Activated CD8-positive, alpha-beta T cell treated with anti-CD3 and anti-CD28 coated beads for 36 hours (primary cell): ENCODE data around the gene SIX1. TPM values are rescaled to one million over a fixed set of nuclear protein-coding genes. Genes with fewer than 3 reads are reported as not detected.

Source experiments
- ATAC-seq: fragments of 200-7000 bp; cut with Tn5 transposase; one replicate; pipeline ENCODE4 v1.10.0; 2021; ENCODE audit warnings: mild to moderate bottlenecking, moderate library complexity
- CTCF ChIA-PET: fragments of 350-600 bp; sonication (Branson Sonifier 250); formaldehyde crosslinking; loops from one replicate; lab custom pipeline; 2021; ENCODE audit warnings: antibody characterized with exemption; lab: Charles Lee
- POLR2A ChIA-PET: fragments of 350-600 bp; sonication (Branson Sonifier 250); formaldehyde crosslinking; loops from one replicate; lab custom pipeline; 2021; ENCODE audit warnings: antibody characterized with exemption; lab: Charles Lee
- DNase-seq: peaks from one replicate; pipeline ENCODE4 v3.0.0-alpha.2; 2020
- H3K27ac Mint-ChIP-seq: one replicate; pipeline ENCODE4 v1.8.0; 2021; ENCODE audit warnings: mild to moderate bottlenecking, mixed read lengths
- H3K27me3 Mint-ChIP-seq: one replicate; pipeline ENCODE4 v1.8.0; 2021; ENCODE audit warnings: mixed read lengths
- H3K36me3 Mint-ChIP-seq: one replicate; pipeline ENCODE4 v1.8.0; 2021; ENCODE audit warnings: low read depth, mixed read lengths
- H3K4me1 Mint-ChIP-seq: one replicate; pipeline ENCODE4 v1.8.0; 2021; ENCODE audit warnings: low read depth, mixed read lengths
- H3K4me3 Mint-ChIP-seq: one replicate; pipeline ENCODE4 v1.8.0; 2021; ENCODE audit warnings: mild to moderate bottlenecking, moderate library complexity, mixed read lengths
- H3K9me3 Mint-ChIP-seq: one replicate; pipeline ENCODE4 v1.8.0; 2021; ENCODE audit warnings: mixed read lengths
- CTCF ChIP-seq: fragments of 200-600 bp; IDR thresholded peaks from one replicate; pipeline ENCODE4 v1.8.0; 2022; ENCODE audit warnings: antibody characterized with exemption, mild to moderate bottlenecking
- intact Hi-C: fragments of 100-400 bp; cut with micrococcal nuclease; formaldehyde crosslinking; loops from one replicate; pipeline ENCODE4 v1.10.0; 2022
- total RNA-seq, 2 experiments: library from RNA; stranded (reverse); gene quantifications; one replicate each; pipeline ENCODE4 v1.2.3, GENCODE V29; 2021

SIX1 gene
- total RNA-seq, 2 experiments from 2014 or later = not detected

- TF ChIP-seq CTCF = no peak
- ATAC-seq (no peak), DNase-seq (no peak)
- CTCF ChIA-PET = no interaction called here
- intact Hi-C loops = no loop called here
- Mint-ChIP-seq H3K4me1 (no peaks in the 10 kb centered on the region), H3K27ac (no peak overlapping the region), H3K4me3 (no peak overlapping the region), H3K27me3 (peaks cover 17% of the 10 kb centered on the region), H3K36me3 (no peaks in the 10 kb centered on the region), H3K9me3 (peaks cover 2% of the 10 kb centered on the region)
- POLR2A ChIA-PET = no interaction called here
Measured at GRCh38 chr14:60602291-60602690, 47.0 kb downstream of the SIX1 start.

GRCh38 chr14:60599727-60600126, 49.5 kb downstream of the SIX1 start:
- Mint-ChIP-seq H3K4me3 (no peak overlapping the region), H3K36me3 (no peaks in the 10 kb centered on the region), H3K9me3 (no peaks in the 10 kb centered on the region), H3K27ac (no peak overlapping the region), H3K27me3 (peaks cover 19% of the 10 kb centered on the region), H3K4me1 (no peaks in the 10 kb centered on the region)
- CTCF ChIA-PET = no interaction called here
- ATAC-seq (no peak), DNase-seq (no peak)
- no peak for TF ChIP-seq CTCF
- intact Hi-C loops = no loop called here
- POLR2A ChIA-PET = no interaction called here

- ChIA-PET CTCF (no interaction called here), POLR2A (no interaction called here)
- Mint-ChIP-seq H3K27me3 (peaks cover 8% of the 10 kb centered on the region), H3K27ac (no peak overlapping the region), H3K4me3 (no peak overlapping the region), H3K36me3 (no peaks in the 10 kb centered on the region), H3K9me3 (no peaks in the 10 kb centered on the region), H3K4me1 (no peaks in the 10 kb centered on the region)
- intact Hi-C loops = no loop called here
- no peak for DNase-seq
- ATAC-seq = no peak
- no peak for TF ChIP-seq CTCF
Measured at GRCh38 chr14:60596139-60596538, 53.1 kb downstream of the SIX1 start.

- Mint-ChIP-seq H3K27me3 (peaks cover 8% of the 10 kb centered on the region), H3K4me3 (no peak overlapping the region), H3K4me1 (no peaks in the 10 kb centered on the region), H3K36me3 (no peaks in the 10 kb centered on the region), H3K9me3 (no peaks in the 10 kb centered on the region), H3K27ac (no peak overlapping the region)
- ChIA-PET POLR2A (interaction anchor here (1.1 kb wide), 1 partner anchor 14 kb away, joined by 3 read pairs; no protein-coding TSS in a partner anchor), CTCF (no interaction called here)
- intact Hi-C loops = no loop called here
- ATAC-seq (no peak), DNase-seq (no peak)
- TF ChIP-seq CTCF = no peak
Measured at GRCh38 chr14:60594062-60594461, 55.2 kb downstream of the SIX1 start.

Other genes starting within 250 kb of the SIX1 start
- gene C14orf39, start 163.4 kb downstream of the SIX1 start, total RNA-seq = not detected
- not detected for gene SIX6, start 140.3 kb downstream of the SIX1 start, total RNA-seq
- not detected for gene SIX4, start 74.9 kb upstream of the SIX1 start, total RNA-seq
- gene MNAT1, start 85.3 kb upstream of the SIX1 start, total RNA-seq = 10 to 100 TPM; 41.6 to 44.1 TPM